Measurements from ENCODE around the gene HNRNPK.

GRCh38 chr9:83971485-83971884 is 8.5 kb downstream of the HNRNPK start:
- TF ChIP-seq GATA3 (IDR thresholded peaks at IDR 0.05; ENCODE audit: low read depth, low read length): no peak
- no peak for TF ChIP-seq GATA2 (IDR thresholded peaks at IDR 0.05; ENCODE audit: low read depth, low read length)

All from SH-SY5Y (cell line).